B cell (primary cell): Measurements from ENCODE around the gene SLCO3A1. TPM values are rescaled to one million over a fixed set of nuclear protein-coding genes. Genes with fewer than 3 reads are reported as not detected.
"Not testable (repeated sequence)": the region's sequence is repeated elsewhere in the genome, so short reads cannot be mapped to it uniquely, and the experiment has no call there.

Experiments used
- ATAC-seq: fragments of 200-7000 bp; cut with Tn5 transposase; one replicate; pipeline ENCODE4 v1.10.0; 2021; ENCODE audit warnings: low read depth, mild to moderate bottlenecking, moderate number of reproducible peaks, moderate library complexity
- CTCF ChIA-PET: fragments of 350-600 bp; sonication (Branson Sonifier 250); formaldehyde crosslinking; loops from one replicate; lab custom pipeline; 2021; ENCODE audit warnings: antibody characterized with exemption, inconsistent platforms; lab: Charles Lee
- POLR2A ChIA-PET: fragments of 350-600 bp; sonication (Branson Sonifier 250); formaldehyde crosslinking; loops from one replicate; lab custom pipeline; 2021; ENCODE audit warnings: antibody characterized with exemption; lab: Charles Lee
- DNase-seq: peaks from one replicate; pipeline ENCODE4 v3.0.0; 2013
- H2AFZ ChIP-seq: 2 replicates; pipeline ENCODE4 v1.6.1; 2012; ENCODE audit warnings: mild to moderate bottlenecking, low read depth, low read length; ENCODE audit not compliant: insufficient read depth, poor library complexity, severe bottlenecking
- H3K27ac ChIP-seq, 2 donors: 1 replicate in 1 of 2; 2 replicates in 1 of 2; pipeline ENCODE4 v1.5.1; 2012 to 2013; ENCODE audit warnings: low read length in 2 of 2, mild to moderate bottlenecking in 2 of 2, moderate library complexity in 1 of 2
- H3K27me3 ChIP-seq, 4 experiments: fragments of 200-600 bp in 1 of 4; sonication (generic) in 1 of 4; replicated peaks in 1 of 4; 1 replicate in 2 of 4; 2 replicates in 2 of 4; pipeline versions ENCODE4 v1.6.1 to v1.7.0; 2013 to 2016; ENCODE audit warnings: low read length in 3 of 4, mild to moderate bottlenecking in 2 of 4, mixed read lengths in 1 of 4, moderate library complexity in 1 of 4; ENCODE audit not compliant: insufficient read depth in 4 of 4, control insufficient read depth in 3 of 4; ENCODE audit errors: control extremely low read depth in 1 of 4
- H3K36me3 ChIP-seq, 2 experiments: replicated peaks in 1 of 2; 1 replicate in 1 of 2; 2 replicates in 1 of 2; pipeline versions ENCODE4 v1.6.1 to v1.7.1; 2013; ENCODE audit warnings: low read length in 1 of 2; ENCODE audit not compliant: insufficient read depth in 2 of 2, control insufficient read depth in 1 of 2; ENCODE audit errors: control extremely low read depth in 1 of 2, extremely low read depth in 1 of 2
- H3K4me1 ChIP-seq, 2 donors: fragments of 200-600 bp in 1 of 2; sonication (generic) in 1 of 2; 1 replicate in 1 of 2; 2 replicates in 1 of 2; pipeline versions ENCODE4 v1.5.1 to v1.6.1; 2013 to 2017; ENCODE audit warnings: low read length in 2 of 2; ENCODE audit not compliant: control insufficient read depth in 2 of 2, insufficient read depth in 2 of 2
- H3K4me2 ChIP-seq: replicated peaks from 2 replicates; pipeline ENCODE3; 2012; ENCODE audit warnings: mild to moderate bottlenecking, low read depth, low read length; ENCODE audit not compliant: poor library complexity, severe bottlenecking
- H3K4me3 ChIP-seq, 5 experiments: fragments of 200-600 bp in 1 of 5; sonication (generic) in 1 of 5; 1 replicate in 3 of 5; 2 replicates in 2 of 5; pipeline versions ENCODE4 v1.5.1 to v1.7.0; 2011 to 2016; ENCODE audit warnings: low read length in 4 of 5, mild to moderate bottlenecking in 4 of 5, low read depth in 2 of 5, control low read depth in 1 of 5, moderate library complexity in 1 of 5; ENCODE audit not compliant: insufficient read depth in 1 of 5; ENCODE audit errors: control extremely low read depth in 1 of 5, extremely low read depth in 1 of 5
- H3K79me2 ChIP-seq: fragments of 200-600 bp; sonication (generic); one replicate; pipeline ENCODE4 v1.6.0; 2016; ENCODE audit warnings: low read length; ENCODE audit not compliant: control insufficient read depth, insufficient read depth
- H3K9ac ChIP-seq: fragments of 200-600 bp; sonication (generic); 2 replicates; pipeline ENCODE4 v1.6.1; 2017; ENCODE audit warnings: mild to moderate bottlenecking, low read length, moderate library complexity
- H3K9me3 ChIP-seq, 3 donors: one replicate each; pipeline versions ENCODE4 v1.6.1 to v1.7.1; 2013; ENCODE audit warnings: low read length in 2 of 3; ENCODE audit not compliant: control insufficient read depth in 2 of 3, insufficient read depth in 1 of 3; ENCODE audit errors: control extremely low read depth in 1 of 3
- H4K20me1 ChIP-seq: 2 replicates; pipeline ENCODE4 v1.6.0; 2012; ENCODE audit warnings: mild to moderate bottlenecking, low read length; ENCODE audit not compliant: insufficient read depth, control insufficient read depth, poor library complexity, severe bottlenecking
- H3K27ac Mint-ChIP-seq: one replicate; pipeline ENCODE4 v1.8.0; 2021; ENCODE audit warnings: mixed read lengths
- H3K27me3 Mint-ChIP-seq: one replicate; pipeline ENCODE4 v1.8.0; 2021; ENCODE audit warnings: mixed read lengths
- H3K4me1 Mint-ChIP-seq: one replicate; pipeline ENCODE4 v1.8.0; 2021; ENCODE audit warnings: mixed read lengths
- H3K4me3 Mint-ChIP-seq: one replicate; pipeline ENCODE4 v1.8.0; 2021; ENCODE audit warnings: mixed read lengths
- H3K9me3 Mint-ChIP-seq: one replicate; pipeline ENCODE4 v1.8.0; 2022; ENCODE audit warnings: mixed read lengths; ENCODE audit not compliant: insufficient read depth
- EZH2 ChIP-seq: IDR thresholded peaks from 2 replicates; pipeline ENCODE4 v1.6.1; 2012; ENCODE audit warnings: borderline replicate concordance, low read depth, mild to moderate bottlenecking, moderate library complexity, low read length; ENCODE audit not compliant: insufficient read depth, poor library complexity, severe bottlenecking
- WGBS: methylation state at CpG from one replicate; pipeline ENCODE4 v1.1.5; 2013; ENCODE audit warnings: missing lambda C conversion rate; ENCODE audit not compliant: insufficient coverage; 5-methylcytosine and 5-hydroxymethylcytosine counted together
- intact Hi-C: fragments of 100-400 bp; cut with micrococcal nuclease; formaldehyde crosslinking; loops from one replicate; pipeline ENCODE4 v1.10.0; 2022
- polyA plus RNA-seq: library from polyadenylated mRNA; depleted of rRNA; stranded (reverse); fragments of >200 nt; gene quantifications from 2 replicates; pipeline ENCODE4 v1.2.3, GENCODE V29; 2012
- total RNA-seq, 2 donors: library from RNA; stranded (reverse); fragments of 120-200 nt in 1 of 2; gene quantifications; 1 replicate in 1 of 2; 2 replicates in 1 of 2; pipeline versions ENCODE4 v1.2.3 to v1.2.4, GENCODE V29; 2013 to 2022
- TF ChIP-seq, protein P1 (sequence below): fragments of 200-600 bp; IDR thresholded peaks from one replicate; pipeline ENCODE4 v1.8.0; 2022; ENCODE audit warnings: antibody characterized with exemption, mild to moderate bottlenecking

Gene SLCO3A1
- total and polyA plus RNA-seq, 2 donors (not counting 1 experiment from before 2014, with no cell fraction given) = 0.99 to 2.3 TPM

DNA sequence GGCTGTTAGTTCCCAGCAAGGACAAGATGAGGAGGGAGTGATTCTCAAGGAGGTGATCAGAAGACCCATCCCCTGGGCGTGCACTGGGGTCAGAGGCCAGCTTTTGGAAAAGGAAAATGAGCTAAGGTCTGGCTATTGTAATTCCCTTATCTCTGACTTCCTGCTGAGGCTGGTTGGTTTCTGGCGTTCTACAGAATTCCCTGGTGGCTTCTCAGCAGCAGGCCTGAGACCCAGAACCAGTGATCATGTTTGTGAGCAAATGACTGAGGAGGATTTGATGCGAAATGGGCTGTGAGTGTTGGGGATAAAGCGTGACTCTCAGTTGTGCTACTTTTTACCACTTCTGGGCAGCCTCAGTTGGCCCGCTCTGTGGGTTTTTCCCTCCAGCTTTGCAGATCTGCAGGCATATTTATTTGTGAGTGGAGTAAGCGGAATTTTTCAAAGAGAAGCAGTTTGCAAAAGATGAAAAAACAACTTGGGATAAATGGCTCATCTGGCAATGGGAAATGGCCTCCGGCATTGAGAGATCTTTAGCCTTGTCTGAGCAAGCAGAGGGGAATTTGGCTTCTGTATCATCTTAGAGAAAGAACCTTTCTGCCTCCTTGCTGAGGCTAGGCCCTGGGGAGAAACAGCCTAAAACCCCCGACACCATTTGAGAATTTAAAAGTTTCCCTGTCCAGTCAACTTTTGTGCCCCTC is 102.7 kb downstream of the SLCO3A1 start:
- Histone ChIP-seq H2AFZ (no peak overlapping the region), H3K79me2 (no peaks in the 10 kb centered on the region), H3K27me3 (no peaks in the 10 kb centered on the region), H3K4me2 (no peak overlapping the region), H3K4me3 (no peak overlapping the region), H3K4me1 (no peaks in the 10 kb centered on the region), H3K27ac (no peak overlapping the region), H3K36me3 (no peaks in the 10 kb centered on the region), H4K20me1 (no peaks in the 10 kb centered on the region), H3K9me3 (peaks cover 0 to 11% (median 0%) of the 10 kb centered on the region in 3 donors), H3K9ac (no peak overlapping the region)
- intact Hi-C loops = no loop called here
- no peak for DNase-seq
- ATAC-seq = no peak
- no peaks in the 10 kb centered on the region for H3K4me1 Mint-ChIP-seq
- no peaks in the 10 kb centered on the region for H3K27me3 Mint-ChIP-seq
- 83% methylated on average over 8 of the region's 8 CpGs for WGBS
- H3K4me3 Mint-ChIP-seq = no peak overlapping the region
- H3K9me3 Mint-ChIP-seq = no peaks in the 10 kb centered on the region
- ChIA-PET CTCF (no interaction called here), POLR2A (no interaction called here)
- no peak for TF ChIP-seq EZH2
- TF ChIP-seq, protein P1, sequence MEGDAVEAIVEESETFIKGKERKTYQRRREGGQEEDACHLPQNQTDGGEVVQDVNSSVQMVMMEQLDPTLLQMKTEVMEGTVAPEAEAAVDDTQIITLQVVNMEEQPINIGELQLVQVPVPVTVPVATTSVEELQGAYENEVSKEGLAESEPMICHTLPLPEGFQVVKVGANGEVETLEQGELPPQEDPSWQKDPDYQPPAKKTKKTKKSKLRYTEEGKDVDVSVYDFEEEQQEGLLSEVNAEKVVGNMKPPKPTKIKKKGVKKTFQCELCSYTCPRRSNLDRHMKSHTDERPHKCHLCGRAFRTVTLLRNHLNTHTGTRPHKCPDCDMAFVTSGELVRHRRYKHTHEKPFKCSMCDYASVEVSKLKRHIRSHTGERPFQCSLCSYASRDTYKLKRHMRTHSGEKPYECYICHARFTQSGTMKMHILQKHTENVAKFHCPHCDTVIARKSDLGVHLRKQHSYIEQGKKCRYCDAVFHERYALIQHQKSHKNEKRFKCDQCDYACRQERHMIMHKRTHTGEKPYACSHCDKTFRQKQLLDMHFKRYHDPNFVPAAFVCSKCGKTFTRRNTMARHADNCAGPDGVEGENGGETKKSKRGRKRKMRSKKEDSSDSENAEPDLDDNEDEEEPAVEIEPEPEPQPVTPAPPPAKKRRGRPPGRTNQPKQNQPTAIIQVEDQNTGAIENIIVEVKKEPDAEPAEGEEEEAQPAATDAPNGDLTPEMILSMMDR = no peak
- H3K27ac Mint-ChIP-seq = no peak overlapping the region

DNA sequence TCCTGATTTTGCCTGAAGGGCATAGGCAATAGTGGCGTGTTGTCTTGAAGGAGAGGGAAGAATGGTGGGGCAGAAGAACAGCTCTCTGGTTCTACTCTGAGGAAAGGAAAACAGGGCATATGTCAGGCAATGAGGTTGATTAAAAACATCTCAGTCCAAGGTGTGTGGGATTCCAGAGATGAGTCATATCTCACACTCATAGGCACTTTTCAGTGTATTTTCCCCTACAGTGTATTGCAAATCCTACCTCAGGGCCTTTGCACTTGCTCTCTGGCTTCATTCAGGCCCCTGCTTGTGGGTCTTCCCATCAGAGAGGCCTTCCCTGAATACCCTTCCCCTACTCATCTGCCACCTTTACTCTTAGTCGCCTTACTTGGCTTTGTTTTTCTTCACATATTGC is 107.8 kb downstream of the SLCO3A1 start:
- H3K9ac ChIP-seq = no peak overlapping the region
- Mint-ChIP-seq H3K4me1 (no peaks in the 10 kb centered on the region), H3K27ac (no peak overlapping the region), H3K4me3 (no peak overlapping the region), H3K27me3 (no peaks in the 10 kb centered on the region), H3K9me3 (peaks cover 2% of the 10 kb centered on the region)
- H4K20me1 ChIP-seq = no peaks in the 10 kb centered on the region
- H3K4me1 ChIP-seq = no peaks in the 10 kb centered on the region
- no peak for DNase-seq
- ChIA-PET CTCF (no interaction called here), POLR2A (no interaction called here)
- H3K36me3 ChIP-seq = no peaks in the 10 kb centered on the region
- no peak for ATAC-seq
- intact Hi-C loops = no loop called here
- H3K9me3 ChIP-seq = peaks cover 0 to 5% (median 0%) of the 10 kb centered on the region in 3 donors
- H3K27ac ChIP-seq = no peak overlapping the region
- no peak overlapping the region for H2AFZ ChIP-seq
- H3K4me3 ChIP-seq = no peak overlapping the region
- no peaks in the 10 kb centered on the region for H3K27me3 ChIP-seq
- no peak overlapping the region for H3K4me2 ChIP-seq
- TF ChIP-seq EZH2 = no peak
- TF ChIP-seq, protein P1 = no peak
- WGBS = 100% methylated on average over 1 of the region's 2 CpGs
- no peaks in the 10 kb centered on the region for H3K79me2 ChIP-seq

DNA sequence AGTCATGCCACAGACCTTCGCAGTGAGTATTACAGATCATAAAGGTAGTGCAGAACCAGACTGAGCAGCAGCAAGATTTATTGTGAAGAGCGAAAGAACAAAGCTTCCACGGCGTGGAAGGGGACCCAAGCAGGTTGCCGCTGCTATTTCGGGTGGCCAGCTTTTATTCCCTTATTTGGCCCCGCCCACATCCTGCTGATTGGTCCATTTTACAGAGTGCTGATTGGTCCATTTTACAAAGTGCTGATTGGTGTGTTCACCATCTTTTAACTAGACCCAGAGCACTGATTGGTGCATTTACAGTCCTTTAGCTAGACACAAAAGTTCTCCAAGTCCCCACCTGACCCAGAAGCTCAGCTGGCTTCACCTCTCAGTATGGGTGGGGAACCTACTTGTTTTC is 110.2 kb downstream of the SLCO3A1 start:
- H3K27ac Mint-ChIP-seq, H3K27ac ChIP-seq, H2AFZ ChIP-seq, H3K79me2 ChIP-seq, POLR2A ChIA-PET, H3K9ac ChIP-seq, H3K9me3 ChIP-seq, H3K36me3 ChIP-seq, H3K4me1 ChIP-seq, intact Hi-C loops, CTCF ChIA-PET, H3K4me1 Mint-ChIP-seq, H3K4me3 Mint-ChIP-seq, H3K27me3 Mint-ChIP-seq, H3K9me3 Mint-ChIP-seq, DNase-seq, H4K20me1 ChIP-seq, H3K27me3 ChIP-seq, H3K4me2 ChIP-seq, ATAC-seq, H3K4me3 ChIP-seq: not testable (repeated sequence)
- WGBS = 73% methylated on average over 7 of the region's 7 CpGs
